Measurements from ENCODE around the gene GPX6.

GRCh38 chr6:28478518-28478917 lies 37.1 kb downstream of the GPX6 start:
- no peak for TF ChIP-seq POLR2A (IDR thresholded peaks at IDR 0.05; ENCODE audit: low read depth, low read length)
- no peak for TF ChIP-seq TAF1 (IDR thresholded peaks at IDR 0.05; ENCODE audit: low read depth, low read length)
- TF ChIP-seq POLR2AphosphoS5 (IDR thresholded peaks at IDR 0.05; ENCODE audit: low read depth, low read length) = no peak

Data from GM12891 (cell line).